Endothelial cell (in vitro differentiated cells): ENCODE data around the gene DHRS1. TPM values are rescaled to one million over a fixed set of nuclear protein-coding genes. Genes with fewer than 3 reads are reported as not detected.

ENCODE experiments used
- DNase-seq: peaks from one replicate; pipeline ENCODE4 v3.0.0; 2021; ENCODE audit warnings: low spot score
- H3K27ac Mint-ChIP-seq: one replicate; pipeline ENCODE4 v1.8.0; 2021; ENCODE audit warnings: mixed read lengths, inconsistent platforms; ENCODE audit not compliant: unreplicated experiment
- H3K27me3 Mint-ChIP-seq: one replicate; pipeline ENCODE4 v1.8.0; 2021; ENCODE audit warnings: mild to moderate bottlenecking, moderate library complexity, mixed read lengths, inconsistent platforms; ENCODE audit not compliant: unreplicated experiment
- H3K36me3 Mint-ChIP-seq: one replicate; pipeline ENCODE4 v1.8.0; 2021; ENCODE audit warnings: mild to moderate bottlenecking, low read depth, mixed read lengths, inconsistent platforms; ENCODE audit not compliant: unreplicated experiment
- H3K4me1 Mint-ChIP-seq: one replicate; pipeline ENCODE4 v1.8.0; 2021; ENCODE audit warnings: mild to moderate bottlenecking, mixed read lengths, inconsistent platforms; ENCODE audit not compliant: unreplicated experiment
- H3K4me3 Mint-ChIP-seq: one replicate; pipeline ENCODE4 v1.8.0; 2021; ENCODE audit warnings: mild to moderate bottlenecking, mixed read lengths, inconsistent platforms; ENCODE audit not compliant: unreplicated experiment
- H3K9me3 Mint-ChIP-seq: one replicate; pipeline ENCODE4 v1.8.0; 2021; ENCODE audit warnings: mixed read lengths, inconsistent platforms; ENCODE audit not compliant: unreplicated experiment
- total RNA-seq: library from RNA; stranded (reverse); fragmentation: NEBNext Ultra II Directional; extraction: Animal tissue kit (Norgen Biotek cat#: 25700); gene quantifications from one replicate; pipeline ENCODE4 v1.2.1, GENCODE V29; 2021; ENCODE audit not compliant: unreplicated experiment
- TF ChIP-seq, protein P1 (sequence below): fragments of 200-600 bp; sonication (generic); IDR thresholded peaks from one replicate; pipeline ENCODE4 v1.5.0; 2021; ENCODE audit warnings: antibody characterized with exemption; ENCODE audit not compliant: unreplicated experiment

Gene DHRS1
- total RNA-seq, 1 donor from 2014 or later = 17.7 TPM

DNA sequence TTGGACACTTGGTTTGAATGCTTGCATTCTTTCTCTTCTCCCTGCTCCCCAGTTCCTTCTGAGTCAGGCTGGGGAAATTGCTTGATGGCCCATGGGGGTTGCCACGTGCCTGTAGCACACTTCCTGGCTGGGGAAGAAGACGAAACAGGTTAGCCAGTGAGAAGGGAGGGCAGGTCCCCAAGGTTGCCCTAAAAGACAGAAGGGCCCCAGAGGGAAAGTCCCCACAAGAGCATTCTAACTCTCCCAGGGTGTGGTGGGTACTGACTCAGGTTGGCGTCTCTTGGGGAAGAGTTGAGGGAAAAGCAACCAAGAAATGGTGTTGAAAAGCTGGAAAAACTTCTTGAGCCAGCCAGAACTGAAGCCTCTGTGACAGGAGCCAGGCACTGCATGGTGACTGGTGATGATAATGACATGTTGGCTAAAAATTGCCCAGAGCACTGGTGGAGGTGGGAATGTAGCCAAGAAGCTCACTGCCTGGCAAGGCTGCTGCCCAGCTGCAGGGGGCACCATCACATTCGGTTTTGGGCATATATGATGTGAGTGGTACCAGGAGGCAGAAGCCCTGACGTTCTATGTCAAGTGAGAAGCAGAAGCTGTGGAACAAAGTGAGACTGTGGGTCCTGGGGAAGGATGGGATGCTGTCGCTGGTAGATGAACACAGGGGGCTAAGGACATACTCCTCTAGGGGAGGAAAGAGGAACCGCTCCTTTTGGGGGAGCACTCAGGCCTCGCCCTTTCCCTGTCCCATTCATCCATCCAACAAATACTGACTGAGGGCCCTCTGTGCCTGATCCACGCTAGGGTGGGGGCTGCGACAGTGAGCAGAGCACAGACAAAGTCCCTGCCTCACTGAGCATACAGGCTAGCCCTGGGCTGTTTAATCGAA, 20.0 kb downstream of the DHRS1 start:
- no peak for DNase-seq
- TF ChIP-seq, protein P1, sequence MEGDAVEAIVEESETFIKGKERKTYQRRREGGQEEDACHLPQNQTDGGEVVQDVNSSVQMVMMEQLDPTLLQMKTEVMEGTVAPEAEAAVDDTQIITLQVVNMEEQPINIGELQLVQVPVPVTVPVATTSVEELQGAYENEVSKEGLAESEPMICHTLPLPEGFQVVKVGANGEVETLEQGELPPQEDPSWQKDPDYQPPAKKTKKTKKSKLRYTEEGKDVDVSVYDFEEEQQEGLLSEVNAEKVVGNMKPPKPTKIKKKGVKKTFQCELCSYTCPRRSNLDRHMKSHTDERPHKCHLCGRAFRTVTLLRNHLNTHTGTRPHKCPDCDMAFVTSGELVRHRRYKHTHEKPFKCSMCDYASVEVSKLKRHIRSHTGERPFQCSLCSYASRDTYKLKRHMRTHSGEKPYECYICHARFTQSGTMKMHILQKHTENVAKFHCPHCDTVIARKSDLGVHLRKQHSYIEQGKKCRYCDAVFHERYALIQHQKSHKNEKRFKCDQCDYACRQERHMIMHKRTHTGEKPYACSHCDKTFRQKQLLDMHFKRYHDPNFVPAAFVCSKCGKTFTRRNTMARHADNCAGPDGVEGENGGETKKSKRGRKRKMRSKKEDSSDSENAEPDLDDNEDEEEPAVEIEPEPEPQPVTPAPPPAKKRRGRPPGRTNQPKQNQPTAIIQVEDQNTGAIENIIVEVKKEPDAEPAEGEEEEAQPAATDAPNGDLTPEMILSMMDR = no peak

DNA sequence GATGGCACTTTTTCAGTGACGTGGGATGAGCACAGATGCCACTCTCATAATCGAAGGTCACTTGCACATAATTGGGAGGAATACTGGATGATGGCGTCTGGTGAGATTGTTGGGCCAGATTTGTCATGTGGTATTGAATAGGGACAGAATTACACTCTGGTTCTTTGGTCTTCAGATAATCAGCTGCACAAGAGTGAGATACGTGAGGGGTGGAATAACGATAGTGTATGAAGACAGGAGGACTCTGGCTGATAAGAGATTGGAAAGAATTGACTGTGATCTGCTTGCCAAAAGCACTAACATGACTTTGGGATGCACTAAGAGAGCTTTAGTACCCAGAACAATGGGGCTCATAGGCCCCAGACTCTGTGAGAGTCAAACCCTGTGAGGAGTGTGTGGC, 21.2 kb downstream of the DHRS1 start:
- Mint-ChIP-seq H3K27ac (peak overlapping the region; percentile 26), H3K36me3 (peaks cover 3% of the 10 kb centered on the region), H3K9me3 (no peaks in the 10 kb centered on the region), H3K4me3 (peak overlapping the region; percentile 16), H3K27me3 (peaks cover 11% of the 10 kb centered on the region), H3K4me1 (peaks cover 8% of the 10 kb centered on the region)
- TF ChIP-seq, protein P1 = no peak
- DNase-seq = no peak

More for the DNA sequence above, 20.0 kb downstream of the DHRS1 start:
- peaks cover 8% of the 10 kb centered on the region for H3K4me1 Mint-ChIP-seq
- H3K27ac Mint-ChIP-seq = no peak overlapping the region
- H3K36me3 Mint-ChIP-seq = peaks cover 3% of the 10 kb centered on the region
- no peak overlapping the region for H3K4me3 Mint-ChIP-seq
- no peaks in the 10 kb centered on the region for H3K9me3 Mint-ChIP-seq
- peaks cover 11% of the 10 kb centered on the region for H3K27me3 Mint-ChIP-seq

DNA sequence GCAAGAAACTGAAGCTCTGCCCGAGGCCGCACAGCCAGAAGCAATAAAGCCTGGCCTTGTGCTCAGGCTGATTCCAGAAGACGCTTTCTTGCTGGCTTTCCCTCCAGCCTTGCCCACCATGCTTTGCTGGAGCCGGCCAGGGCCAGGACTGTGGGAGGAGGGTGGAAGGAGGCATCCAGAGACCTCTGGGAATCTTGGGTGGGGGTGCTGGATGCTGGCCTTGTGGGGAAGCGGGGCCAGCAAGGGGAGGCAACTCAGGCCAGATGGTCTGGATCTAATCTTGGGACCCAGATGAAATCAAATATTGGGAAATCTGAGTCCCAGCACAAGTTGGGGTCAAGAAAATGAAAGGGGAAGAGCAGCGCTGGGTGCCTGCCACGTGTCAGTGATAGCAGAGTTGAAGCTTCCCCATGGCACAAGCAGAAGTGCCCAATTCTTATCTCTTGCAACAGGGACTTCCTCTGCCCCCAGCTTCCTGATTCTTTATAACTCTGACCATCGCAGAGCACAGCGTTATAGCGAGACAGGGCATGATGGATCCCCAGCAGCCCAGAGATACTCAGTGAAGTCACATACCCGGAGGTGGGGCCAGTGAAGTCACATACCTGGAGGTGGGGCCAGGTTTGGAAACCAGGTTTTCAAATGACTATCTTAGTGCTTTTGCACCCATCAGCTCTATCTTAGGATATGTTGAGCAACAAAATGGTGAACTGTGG, 21.8 kb downstream of the DHRS1 start:
- Mint-ChIP-seq H3K27ac (no peak overlapping the region), H3K9me3 (no peaks in the 10 kb centered on the region), H3K4me1 (peaks cover 8% of the 10 kb centered on the region), H3K36me3 (peaks cover 3% of the 10 kb centered on the region), H3K4me3 (no peak overlapping the region), H3K27me3 (peaks cover 11% of the 10 kb centered on the region)
- DNase-seq = no peak
- TF ChIP-seq, protein P1 = no peak

DNA sequence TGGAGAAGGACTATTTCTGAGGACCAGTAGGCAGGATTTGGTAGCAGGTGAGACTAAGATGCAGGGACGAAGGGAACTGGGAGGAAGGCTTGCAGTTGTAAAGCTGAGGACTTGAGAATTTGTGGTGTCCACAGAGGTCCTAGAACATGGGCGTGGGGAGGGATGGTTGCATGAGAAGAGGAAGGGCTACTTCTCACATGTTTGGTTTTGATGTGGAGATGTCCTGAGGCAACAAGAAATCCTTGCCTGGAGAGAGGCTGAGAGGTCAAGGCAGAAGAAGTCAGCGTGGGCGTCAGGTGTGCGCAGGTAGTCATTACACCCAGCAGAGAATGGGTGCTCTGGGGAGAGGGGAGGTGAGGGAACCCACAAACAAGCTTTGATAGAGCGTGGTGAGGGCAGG, 22.5 kb downstream of the DHRS1 start:
- no peak overlapping the region for H3K27ac Mint-ChIP-seq
- H3K4me1 Mint-ChIP-seq = peaks cover 13% of the 10 kb centered on the region
- no peak overlapping the region for H3K4me3 Mint-ChIP-seq
- H3K9me3 Mint-ChIP-seq = no peaks in the 10 kb centered on the region
- TF ChIP-seq, protein P1 = no peak
- H3K27me3 Mint-ChIP-seq = peaks cover 10% of the 10 kb centered on the region
- no peak for DNase-seq
- H3K36me3 Mint-ChIP-seq = peaks cover 3% of the 10 kb centered on the region
